Measurements from ENCODE around the gene CORO1C. TPM values are rescaled to one million over a fixed set of nuclear protein-coding genes. Genes with fewer than 3 reads are reported as not detected.

CORO1C gene
- total RNA-seq, 1 donor from 2014 or later, result 164 TPM

GRCh38 chr12:108607981-108608600 is 123.2 kb downstream of the CORO1C start:
- no peak for DNase-seq (ENCODE audit: low read depth)
- no peak for TF ChIP-seq CTCF (IDR thresholded peaks at IDR 0.05; ENCODE audit: insufficient read depth, low read length, poor library complexity, severe bottlenecking)
- H3K4me3 ChIP-seq (ENCODE audit: low read depth, low read length), result no peak overlapping the region
- no peaks in the 10 kb centered on the region for H3K36me3 ChIP-seq (ENCODE audit: control insufficient read depth, insufficient read depth, low read length)
- no peaks in the 10 kb centered on the region for H3K27me3 ChIP-seq (ENCODE audit: control insufficient read depth, insufficient read depth, low read length)

GRCh38 chr12:108606492-108606891 is 124.8 kb downstream of the CORO1C start:
- H3K4me3 ChIP-seq (ENCODE audit: low read depth, low read length), result no peak overlapping the region
- TF ChIP-seq CTCF (IDR thresholded peaks at IDR 0.05; ENCODE audit: insufficient read depth, low read length, poor library complexity, severe bottlenecking), result no peak
- no peaks in the 10 kb centered on the region for H3K27me3 ChIP-seq (ENCODE audit: control insufficient read depth, insufficient read depth, low read length)
- no peak for DNase-seq (ENCODE audit: low read depth)
- H3K36me3 ChIP-seq (ENCODE audit: control insufficient read depth, insufficient read depth, low read length), result no peaks in the 10 kb centered on the region

- DNase-seq (ENCODE audit: low read depth), result no peak
- no peaks in the 10 kb centered on the region for H3K27me3 ChIP-seq (ENCODE audit: control insufficient read depth, insufficient read depth, low read length)
- no peak overlapping the region for H3K4me3 ChIP-seq (ENCODE audit: low read depth, low read length)
- TF ChIP-seq CTCF (IDR thresholded peaks at IDR 0.05; ENCODE audit: insufficient read depth, low read length, poor library complexity, severe bottlenecking), result no peak
- no peaks in the 10 kb centered on the region for H3K36me3 ChIP-seq (ENCODE audit: control insufficient read depth, insufficient read depth, low read length)
These were observed 125.5 kb downstream of the CORO1C start for GRCh38 chr12:108605690-108606406.

- peak; percentile 55 for DNase-seq (ENCODE audit: low read depth)
- no peak for TF ChIP-seq CTCF (IDR thresholded peaks at IDR 0.05; ENCODE audit: insufficient read depth, low read length, poor library complexity, severe bottlenecking)
- Histone ChIP-seq H3K27me3 (ENCODE audit: control insufficient read depth, insufficient read depth, low read length) (no peaks in the 10 kb centered on the region), H3K4me3 (ENCODE audit: low read depth, low read length) (no peak overlapping the region), H3K36me3 (ENCODE audit: control insufficient read depth, insufficient read depth, low read length) (no peaks in the 10 kb centered on the region)
These were observed 126.2 kb downstream of the CORO1C start for GRCh38 chr12:108605000-108605689.

GRCh38 chr12:108604208-108604941 is 126.9 kb downstream of the CORO1C start:
- no peak overlapping the region for H3K4me3 ChIP-seq (ENCODE audit: low read depth, low read length)
- DNase-seq (ENCODE audit: low read depth), result no peak
- H3K36me3 ChIP-seq (ENCODE audit: control insufficient read depth, insufficient read depth, low read length), result no peaks in the 10 kb centered on the region
- no peak for TF ChIP-seq CTCF (IDR thresholded peaks at IDR 0.05; ENCODE audit: insufficient read depth, low read length, poor library complexity, severe bottlenecking)
- H3K27me3 ChIP-seq (ENCODE audit: control insufficient read depth, insufficient read depth, low read length), result no peaks in the 10 kb centered on the region

Data from kidney epithelial cell (primary cell).